ENCODE measurements around the gene FBXL20.
A peak's percentile ranks its signal among the peaks of the same experiment; 100 is the strongest.

The FBXL20 gene

GRCh38 chr17:39244600-39245570 lies 156.5 kb downstream of the FBXL20 start:
- peak; percentile 77 for DNase-seq

- no peak for DNase-seq
Measured at GRCh38 chr17:39244016-39244599, 157.3 kb downstream of the FBXL20 start.

- DNase-seq, result no peak
Measured at GRCh38 chr17:39243155-39243554, 158.3 kb downstream of the FBXL20 start.

GRCh38 chr17:39240631-39241030 lies 160.8 kb downstream of the FBXL20 start:
- no peak for DNase-seq

GRCh38 chr17:39239640-39240314 lies 161.6 kb downstream of the FBXL20 start:
- DNase-seq, result peak; percentile 53

GRCh38 chr17:39238311-39238972 lies 163.0 kb downstream of the FBXL20 start:
- DNase-seq, result peak; percentile 89

GRCh38 chr17:39237586-39237985 lies 163.8 kb downstream of the FBXL20 start:
- no peak for DNase-seq

GRCh38 chr17:39236981-39237441 lies 164.4 kb downstream of the FBXL20 start:
- peak; percentile 58 for DNase-seq

GRCh38 chr17:39236450-39236927 lies 164.9 kb downstream of the FBXL20 start:
- DNase-seq, result peak; percentile 48

GRCh38 chr17:39235555-39236449 lies 165.6 kb downstream of the FBXL20 start:
- peak; percentile 67 for DNase-seq

GRCh38 chr17:39231591-39232551 lies 169.6 kb downstream of the FBXL20 start:
- no peak for DNase-seq

GRCh38 chr17:39231091-39231561 lies 170.3 kb downstream of the FBXL20 start:
- no peak for DNase-seq

- DNase-seq, result no peak
Measured at GRCh38 chr17:39230361-39230760, 171.1 kb downstream of the FBXL20 start.

- DNase-seq, result no peak
Measured at GRCh38 chr17:39229274-39229913, 172.0 kb downstream of the FBXL20 start.

- DNase-seq, result no peak
Measured at GRCh38 chr17:39227364-39227919, 174.0 kb downstream of the FBXL20 start.

GRCh38 chr17:39225959-39226683 lies 175.3 kb downstream of the FBXL20 start:
- no peak for DNase-seq

- no peak for DNase-seq
Measured at GRCh38 chr17:39225308-39225958, 176.0 kb downstream of the FBXL20 start, which contains the start of gene STAC2. Gene STAC2, minus strand, starts transcription at chr17:39225945. Its CDS starts 443 bp downstream, at chr17:39225502.

- no peak for DNase-seq
Measured at GRCh38 chr17:39224778-39225307, 176.6 kb downstream of the FBXL20 start.
